Pancreas (tissue), 10 donors: ENCODE results near the gene KDM2B. TPM values are rescaled to one million over a fixed set of nuclear protein-coding genes. Genes with fewer than 3 reads are reported as not detected.

Experiments
- ATAC-seq, 4 donors: fragments of 200-7000 bp; cut with Tn5 transposase; one replicate each; pipeline versions ENCODE4 v1.8.0 to v1.9.1; 2020; ENCODE audit warnings: mild to moderate bottlenecking in 4 of 4, moderate library complexity in 4 of 4
- DNase-seq, 6 donors: peaks; one replicate each; pipeline ENCODE4 v3.0.0-alpha.2; 2020
- FAIRE-seq: peaks from 2 replicates; lab custom pipeline; 2012; peaks lifted over from hg19 to GRCh38; lab: Jason Lieb, UNC
- H3K27ac ChIP-seq, 4 donors: fragments of 200-600 bp; sonication (generic); 1 replicate in 3 of 4; 2 replicates in 1 of 4; pipeline versions ENCODE4 v1.5.0 to v1.8.0; 2020
- H3K27me3 ChIP-seq, 4 donors: fragments of 200-600 bp; one replicate each; pipeline ENCODE4 v1.8.0; 2021
- H3K36me3 ChIP-seq, 3 donors: fragments of 200-600 bp; sonication (generic) in 1 of 3; one replicate each; pipeline versions ENCODE4 v1.5.0 to v1.8.0; 2020 to 2021
- H3K4me1 ChIP-seq, 3 donors: fragments of 200-600 bp; one replicate each; pipeline ENCODE4 v1.8.0; 2021
- H3K4me3 ChIP-seq, 4 donors: fragments of 200-600 bp; sonication (generic) in 2 of 4; one replicate each; pipeline versions ENCODE4 v1.5.0 to v1.8.0; 2020 to 2021
- H3K9me3 ChIP-seq, 4 donors: fragments of 200-600 bp; one replicate each; pipeline ENCODE4 v1.8.0; 2021
- CTCF ChIP-seq, 4 donors: fragments of 200-600 bp; sonication (generic) in 3 of 4; IDR thresholded peaks; one replicate each; pipeline versions ENCODE4 v1.5.0 to v1.8.0; 2021; ENCODE audit warnings: antibody characterized with exemption in 4 of 4
- WGBS, 2 donors: extraction: QIAGEN DNeasy Blood & Tissue Kit; methylation state at CpG; one replicate each; pipeline ENCODE4 v1.1.7; 2013; 5-methylcytosine and 5-hydroxymethylcytosine counted together
- intact Hi-C, 3 donors: fragments of 100-400 bp; cut with DNase I; formaldehyde crosslinking; loops; one replicate each; pipeline versions ENCODE4 v1.11.1 to v1.14.2; 2022
- polyA plus RNA-seq, 2 donors: library from polyadenylated mRNA; stranded (reverse); fragments of 200-250 nt; gene quantifications; one replicate each; pipeline ENCODE4 v1.2.3, GENCODE V29; 2013
- total RNA-seq, 6 donors: library from RNA; stranded (reverse); fragmentation: NEBNext Ultra II Directional in 4 of 6; extraction: Animal tissue kit (Norgen Biotek cat#: 25700) in 4 of 6; gene quantifications; one replicate each; pipeline versions ENCODE4 v1.2.1 to v1.2.4, GENCODE V29; 2021 to 2023
- donor health status: healthy with polysubstance abuse.
- donor health status: DM: no; HTN: no; CAD: no; lungs with moderate emphysema.
- donor health status: DM: no; HTN: no; CAD: no.
- donor health status: control.
- donor health status: control.
- donor health status: Bipolar disorder and iron deficiency.
- donor health status: DM: yes; HTN: yes; CAD: no.
- donor health status: DM: no; HTN: no; CAD: no.
- donor health status: DM: no; HTN: no; CAD: no.
- donor health status: DM: yes; HTN: yes; CAD: no.

KDM2B gene
- total and polyA plus RNA-seq, 8 donors, result 7.4 to 21.7 (median 10.3) TPM

DNA sequence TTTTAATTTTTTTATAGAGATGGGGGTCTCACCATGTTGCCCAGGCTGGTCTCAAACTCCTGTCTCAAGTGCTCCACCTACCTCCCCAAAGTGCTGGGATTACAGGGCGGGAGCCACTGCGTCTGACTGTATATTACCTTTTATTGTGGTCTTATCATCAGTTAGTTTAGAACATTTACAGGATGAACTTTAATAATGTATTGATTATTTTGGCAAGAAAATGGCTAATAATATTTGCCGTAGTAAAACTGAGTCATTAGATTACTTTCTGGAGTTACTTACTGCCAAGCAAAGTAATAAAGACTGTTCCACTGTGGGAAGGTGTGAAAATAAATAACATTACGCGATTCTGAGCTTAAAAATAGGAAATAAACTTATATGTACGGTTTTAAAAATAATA lies 21.9 kb upstream of the KDM2B start:
- FAIRE-seq (no peak), DNase-seq (no peak), ATAC-seq (no peak)
- H3K4me3 ChIP-seq, result no peak overlapping the region
- H3K4me1 ChIP-seq, result peaks cover 0 to 13% (median 0%) of the 10 kb centered on the region in 3 donors
- no peaks in the 10 kb centered on the region for H3K36me3 ChIP-seq
- intact Hi-C loops, result no loop called here
- 77 to 81% methylated on average over 6 of the region's 6 CpGs for WGBS, 2 donors
- no peaks in the 10 kb centered on the region for H3K27me3 ChIP-seq
- no peaks in the 10 kb centered on the region for H3K9me3 ChIP-seq
- H3K27ac ChIP-seq, result no peak overlapping the region
- no peak for TF ChIP-seq CTCF (IDR thresholded peaks at IDR 0.05)

GRCh38 chr12:121600702-121601336 lies 20.0 kb upstream of the KDM2B start:
- WGBS, 2 donors, result 10 to 14% methylated on average over 6 of the region's 6 CpGs
- no peaks in the 10 kb centered on the region for H3K36me3 ChIP-seq
- DNase-seq, result peak; percentile 31 to 66 (median 52)
- no peaks in the 10 kb centered on the region for H3K9me3 ChIP-seq
- intact Hi-C loops, result no loop called here
- H3K4me3 ChIP-seq, result no peak overlapping the region
- no peaks in the 10 kb centered on the region for H3K27me3 ChIP-seq
- peak; percentile 71 to 97 (median 92) for ATAC-seq
- H3K4me1 ChIP-seq, result peaks cover 0 to 13% (median 0%) of the 10 kb centered on the region in 3 donors
- no peak for FAIRE-seq
- H3K27ac ChIP-seq, result no peak overlapping the region
- no peak for TF ChIP-seq CTCF (IDR thresholded peaks at IDR 0.05)

DNA sequence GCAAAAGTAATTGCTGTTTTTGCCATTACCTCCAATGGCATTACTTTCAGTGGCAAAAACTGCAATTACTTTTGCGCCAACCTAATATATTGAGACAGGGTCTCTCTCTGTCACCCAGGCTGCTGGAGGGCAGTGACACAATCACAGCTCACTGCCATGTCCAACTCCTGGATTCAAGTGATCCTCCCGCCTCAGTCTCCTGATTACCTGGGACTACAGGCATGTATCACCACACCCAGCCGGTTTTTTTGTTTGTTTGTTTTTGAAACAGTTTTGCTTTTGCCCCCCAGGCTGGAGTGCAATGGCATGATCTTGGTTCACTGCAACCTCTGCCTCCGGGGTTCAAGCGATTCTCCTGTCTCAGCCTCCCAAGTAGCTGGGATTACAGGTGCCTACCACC lies 15.7 kb upstream of the KDM2B start:
- TF ChIP-seq CTCF (IDR thresholded peaks at IDR 0.05), result no peak
- Histone ChIP-seq H3K9me3 (no peaks in the 10 kb centered on the region), H3K4me1 (peaks cover 0 to 13% (median 0%) of the 10 kb centered on the region in 3 donors), H3K27me3 (no peaks in the 10 kb centered on the region), H3K27ac (no peak overlapping the region), H3K36me3 (no peaks in the 10 kb centered on the region), H3K4me3 (no peak overlapping the region)
- ATAC-seq (no peak), DNase-seq (no peak), FAIRE-seq (no peak)
- intact Hi-C loops, result no loop called here
- 89 to 97% methylated on average over 5 of the region's 5 CpGs for WGBS, 2 donors

- DNase-seq (no peak), FAIRE-seq (no peak), ATAC-seq (no peak)
- 91 to 94% methylated on average over 12 of the region's 12 CpGs for WGBS, 2 donors
- H3K4me3 ChIP-seq, result no peak overlapping the region
- H3K27ac ChIP-seq, result no peak overlapping the region
- H3K36me3 ChIP-seq, result no peaks in the 10 kb centered on the region
- intact Hi-C loops, result no loop called here
- peaks cover 0 to 5% (median 0%) of the 10 kb centered on the region in 3 donors for H3K4me1 ChIP-seq
- H3K27me3 ChIP-seq, result no peaks in the 10 kb centered on the region
- H3K9me3 ChIP-seq, result no peaks in the 10 kb centered on the region
- no peak for TF ChIP-seq CTCF (IDR thresholded peaks at IDR 0.05)
Observed at GRCh38 chr12:121595520-121595919, 14.7 kb upstream of the KDM2B start.

GRCh38 chr12:121592320-121592719 lies 11.5 kb upstream of the KDM2B start:
- DNase-seq (no peak), FAIRE-seq (no peak), ATAC-seq (no peak)
- Histone ChIP-seq H3K36me3 (no peaks in the 10 kb centered on the region), H3K27ac (no peak overlapping the region), H3K27me3 (no peaks in the 10 kb centered on the region), H3K4me3 (no peak overlapping the region), H3K4me1 (no peaks in the 10 kb centered on the region), H3K9me3 (no peaks in the 10 kb centered on the region)
- WGBS, 2 donors, result 77 to 79% methylated on average over 4 of the region's 4 CpGs
- intact Hi-C loops, result no loop called here
- no peak for TF ChIP-seq CTCF (IDR thresholded peaks at IDR 0.05)
